IPS-NIHi7 (cell line): ENCODE results near the gene DOK3.

Experiments used
- DNase-seq: peaks from one replicate; pipeline ENCODE4 v3.0.0; 2012; ENCODE audit warnings: mixed read lengths; ENCODE audit errors: extremely low spot score

The DOK3 gene

DNA sequence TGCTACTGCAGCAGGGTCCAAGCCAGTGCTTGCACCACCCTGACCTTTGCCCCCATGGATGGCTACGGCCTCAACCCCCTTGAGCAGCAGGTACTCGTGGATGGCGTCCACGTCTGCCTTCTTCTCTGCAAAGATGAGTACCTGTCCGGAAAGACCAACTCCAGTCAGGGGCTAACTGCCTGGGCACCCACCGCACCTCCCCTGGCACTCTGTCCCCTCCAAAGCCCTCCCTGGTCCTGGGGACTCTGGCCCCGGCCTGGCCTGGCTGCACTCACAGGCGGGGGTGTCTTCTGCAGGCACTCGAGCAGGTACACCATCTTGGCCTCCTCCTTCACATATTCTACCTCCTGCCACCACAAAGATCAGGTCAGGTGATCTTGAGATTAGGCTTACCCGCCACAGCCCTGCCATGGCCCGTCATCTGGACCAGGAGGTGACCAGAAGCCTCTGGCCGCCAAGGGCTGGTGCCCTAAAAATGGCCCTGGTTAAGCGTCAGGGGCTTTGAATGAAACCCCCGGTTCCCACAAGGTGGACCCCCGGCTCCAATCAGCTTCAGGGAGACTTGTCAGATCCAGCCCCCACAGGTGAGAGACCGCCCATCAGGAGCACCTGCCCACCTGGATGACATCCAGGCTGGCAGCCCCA, 3.2 kb upstream of the DOK3 start:
- DNase-seq = no peak

DNA sequence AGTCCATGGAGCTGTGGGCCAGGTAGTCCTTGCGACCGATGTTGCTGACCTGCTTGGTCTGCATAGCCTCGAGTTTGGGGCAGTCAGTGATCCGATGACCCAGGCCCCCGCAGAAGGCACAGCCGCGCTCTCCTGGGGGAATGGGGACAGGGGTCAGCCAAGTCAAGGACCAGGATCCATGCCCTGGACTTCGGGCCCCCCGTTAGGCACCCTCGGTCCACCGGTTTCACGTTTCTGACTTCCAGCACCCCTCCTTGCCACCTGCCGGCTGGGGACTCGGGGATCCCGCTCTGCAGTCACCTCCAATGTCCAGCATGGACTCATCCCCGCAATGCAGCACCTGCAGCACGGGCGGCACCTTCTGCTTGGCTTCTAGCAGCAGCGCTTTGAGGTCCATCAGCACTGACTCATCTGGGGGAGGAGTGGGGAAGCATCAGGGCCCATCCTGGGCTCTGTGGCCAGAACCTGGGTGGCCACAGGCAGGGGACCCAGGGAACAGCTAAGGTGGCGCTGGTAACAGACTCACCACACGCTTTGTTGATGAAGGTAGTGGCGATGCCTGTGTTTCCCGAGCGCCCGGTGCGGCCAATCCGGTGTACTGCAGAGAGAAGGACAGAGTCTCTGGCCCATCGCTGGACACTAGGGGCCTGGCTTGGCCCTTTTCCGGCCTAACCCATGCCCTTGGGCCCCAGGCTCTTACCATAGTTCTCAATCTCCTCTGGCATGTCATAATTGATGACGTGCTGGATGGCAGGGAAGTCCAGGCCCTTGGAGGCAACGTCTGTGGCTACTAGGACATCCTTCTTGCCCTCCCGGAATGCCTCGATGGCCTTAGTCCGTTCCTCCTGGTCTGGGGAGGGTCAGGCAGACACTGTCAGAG, 2.4 kb upstream of the DOK3 start:
- DNase-seq = no peak

DNA sequence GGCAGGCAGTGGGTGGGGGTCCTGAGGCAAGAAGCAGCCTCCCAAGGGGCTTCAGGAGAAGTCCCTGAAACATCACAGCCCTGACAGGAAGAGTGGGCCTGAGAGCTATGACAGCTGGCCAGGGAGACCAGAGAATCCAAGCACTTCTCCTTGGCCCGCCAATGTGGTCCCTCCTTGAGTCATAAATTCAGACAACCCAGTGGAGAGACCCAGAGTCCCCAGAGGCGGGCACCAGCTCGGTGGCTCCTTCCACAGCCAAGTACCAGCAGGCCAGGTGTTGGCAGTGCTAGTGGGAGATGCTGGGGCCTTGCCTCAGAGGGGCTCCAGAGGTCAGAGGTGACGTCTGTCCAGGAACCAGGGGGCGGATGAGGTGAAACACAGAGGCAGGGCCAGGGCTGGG, 1.6 kb upstream of the DOK3 start:
- DNase-seq = no peak

DNA sequence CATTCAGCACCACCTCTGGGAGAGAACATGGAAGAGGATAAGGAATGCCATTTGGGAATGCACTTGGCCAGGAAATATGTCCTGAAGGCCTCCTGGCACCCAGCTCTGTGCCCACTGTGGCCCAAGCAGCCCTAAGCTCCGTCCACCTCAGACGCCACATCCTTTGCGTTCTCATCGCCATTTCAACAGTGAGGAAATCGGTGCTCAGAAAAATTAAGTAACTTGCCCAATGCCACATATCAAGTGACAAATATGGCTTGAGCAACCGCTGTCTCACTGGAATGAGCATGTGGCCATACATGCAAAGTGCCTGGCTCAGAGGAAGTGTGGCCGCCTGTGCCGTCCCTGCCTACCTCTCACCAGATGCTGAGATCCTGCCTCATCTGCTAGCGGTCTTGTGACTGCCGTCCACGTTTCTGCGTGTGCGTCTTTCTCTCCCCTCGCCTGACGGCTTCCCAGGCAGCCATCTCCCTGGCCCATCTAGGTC, 984 bp upstream of the DOK3 start:
- DNase-seq = no peak

DNA sequence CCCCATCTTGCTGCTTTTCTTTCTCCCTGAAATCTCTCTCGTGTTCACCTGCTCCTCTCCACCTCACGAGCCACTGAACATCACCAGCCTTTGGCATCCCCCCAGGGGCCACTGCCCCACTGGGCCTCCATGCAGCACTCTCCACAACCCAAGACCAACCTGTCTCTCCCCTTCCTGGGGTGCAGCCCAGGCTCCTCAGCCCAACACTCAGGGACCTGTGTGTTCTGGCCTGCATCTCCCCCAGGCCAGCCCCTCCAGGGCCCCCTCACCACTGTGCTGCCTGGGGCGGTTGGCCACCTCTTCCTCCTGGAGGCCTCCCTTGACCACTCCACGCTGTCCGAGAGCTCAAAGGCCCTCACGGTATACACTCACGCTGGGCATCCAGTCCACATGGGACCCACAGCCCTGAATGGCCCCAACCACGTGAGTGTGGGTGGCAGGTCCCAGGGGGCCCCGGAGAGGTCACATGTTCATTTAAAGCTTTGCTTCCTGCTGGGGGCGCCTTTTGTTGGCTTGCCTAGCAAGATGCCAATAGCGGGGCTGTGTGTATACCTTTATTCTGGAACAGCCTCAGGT, 453 bp upstream of the DOK3 start:
- DNase-seq = no peak

DNA sequence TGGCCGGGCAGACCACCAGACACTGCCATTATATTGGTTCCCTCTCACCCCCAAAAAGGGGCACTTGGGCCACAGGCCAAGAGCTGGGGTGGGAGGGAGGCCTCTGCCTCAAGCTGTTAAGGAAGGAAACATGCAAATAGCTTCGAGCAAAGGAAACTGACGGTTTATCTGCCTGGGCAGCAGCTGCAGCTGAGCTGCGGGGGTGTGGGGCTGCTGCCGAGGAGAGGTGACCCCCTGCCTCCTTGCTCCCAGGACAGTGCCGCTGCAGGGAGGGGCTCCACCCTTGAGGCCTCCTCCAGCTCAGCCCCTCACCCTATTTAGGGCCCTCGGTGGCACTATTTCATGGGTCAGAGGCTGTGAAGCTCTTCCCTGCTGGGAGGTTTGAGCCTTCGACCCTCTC, 789 bp downstream of the DOK3 start:
- DNase-seq = no peak

DNA sequence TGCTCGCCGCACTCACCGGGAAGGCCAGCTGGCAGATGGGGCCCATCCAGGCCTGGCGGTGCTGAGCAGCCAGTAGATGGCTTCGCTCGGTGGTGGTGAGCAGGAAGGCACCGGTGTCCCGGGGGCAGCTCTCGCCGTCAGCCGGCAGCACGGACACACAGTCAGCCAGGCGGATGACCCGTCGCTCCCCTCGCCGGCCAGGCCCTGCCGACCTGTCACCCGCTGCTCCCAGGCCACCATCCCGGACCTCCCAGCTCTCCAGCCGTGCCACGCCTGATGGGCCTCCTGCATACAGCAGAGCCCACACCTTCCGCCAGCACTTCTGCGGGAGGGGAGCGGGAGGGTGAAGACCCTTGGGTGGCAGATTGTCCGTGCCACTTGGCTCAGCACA, 1.4 kb downstream of the DOK3 start:
- no peak for DNase-seq

DNA sequence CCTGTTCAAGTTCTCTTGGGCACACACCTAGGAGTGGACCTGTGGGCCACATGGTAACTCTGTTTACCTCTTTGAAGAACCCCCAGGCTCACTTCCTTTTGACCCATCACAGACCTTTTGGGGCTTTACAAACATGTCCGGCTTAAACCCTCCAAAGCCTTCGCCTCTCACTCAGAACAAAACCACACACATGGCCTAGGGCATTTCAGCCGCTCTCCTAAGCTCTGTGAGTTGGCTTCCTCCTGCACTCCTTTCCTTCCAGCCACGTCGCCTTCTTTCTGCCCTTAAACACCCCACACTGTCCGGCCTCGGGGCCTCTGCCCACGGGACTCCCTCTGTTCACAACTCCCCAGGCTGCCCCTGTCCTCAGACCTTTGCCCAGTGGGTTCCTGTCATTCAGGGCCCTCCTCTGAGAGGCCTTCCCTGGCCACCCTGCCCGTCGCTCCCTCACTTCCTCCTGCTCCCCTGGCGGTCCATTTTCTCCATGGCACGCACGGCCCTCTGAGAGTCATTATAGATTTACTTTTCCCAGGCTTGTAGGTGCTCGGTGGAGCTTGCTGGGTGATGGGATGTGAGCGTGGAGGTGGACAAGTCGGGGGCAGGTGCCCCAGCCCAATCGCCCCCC, 1.9 kb downstream of the DOK3 start:
- DNase-seq = no peak

DNA sequence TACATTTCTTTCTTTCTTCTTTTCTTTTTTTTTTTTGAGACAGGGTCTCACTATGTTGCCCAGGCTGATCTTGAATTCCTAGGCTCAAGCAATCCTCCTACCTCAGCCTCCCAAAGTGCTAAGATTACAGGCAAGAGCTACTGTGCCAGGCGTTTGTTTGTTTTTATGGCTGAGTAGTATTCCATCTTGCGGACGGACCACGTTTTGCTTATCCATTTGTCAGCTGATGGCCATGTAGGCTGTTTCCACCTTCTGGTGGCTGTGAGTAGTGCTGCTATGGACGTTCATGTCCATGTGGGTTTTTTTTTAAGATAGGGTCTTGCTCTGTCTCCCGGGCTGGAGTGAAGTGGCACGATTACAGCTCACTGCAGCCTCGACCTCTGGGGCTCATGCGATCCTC, 2.5 kb downstream of the DOK3 start:
- no peak for DNase-seq

DNA sequence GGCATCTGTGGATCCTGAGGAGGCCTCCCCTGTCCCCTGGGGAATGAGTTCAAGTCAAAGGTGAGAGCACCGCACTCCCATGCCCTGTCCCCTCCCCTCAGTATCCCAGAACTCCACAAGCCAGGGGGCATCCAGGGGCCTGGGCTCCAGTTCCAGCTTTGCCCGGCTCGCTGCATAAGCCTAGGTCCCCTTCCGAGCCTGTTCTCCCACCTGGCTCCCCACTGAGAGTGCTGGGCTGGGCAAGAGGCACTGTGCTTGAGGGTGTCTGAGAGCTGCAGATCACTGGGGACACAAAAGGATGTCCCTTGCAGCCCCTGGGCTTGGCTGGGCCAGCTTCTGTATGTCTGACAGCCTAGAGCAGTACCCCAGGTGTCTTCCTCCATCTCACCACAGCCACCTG, 4.6 kb downstream of the DOK3 start:
- no peak for DNase-seq

DNA sequence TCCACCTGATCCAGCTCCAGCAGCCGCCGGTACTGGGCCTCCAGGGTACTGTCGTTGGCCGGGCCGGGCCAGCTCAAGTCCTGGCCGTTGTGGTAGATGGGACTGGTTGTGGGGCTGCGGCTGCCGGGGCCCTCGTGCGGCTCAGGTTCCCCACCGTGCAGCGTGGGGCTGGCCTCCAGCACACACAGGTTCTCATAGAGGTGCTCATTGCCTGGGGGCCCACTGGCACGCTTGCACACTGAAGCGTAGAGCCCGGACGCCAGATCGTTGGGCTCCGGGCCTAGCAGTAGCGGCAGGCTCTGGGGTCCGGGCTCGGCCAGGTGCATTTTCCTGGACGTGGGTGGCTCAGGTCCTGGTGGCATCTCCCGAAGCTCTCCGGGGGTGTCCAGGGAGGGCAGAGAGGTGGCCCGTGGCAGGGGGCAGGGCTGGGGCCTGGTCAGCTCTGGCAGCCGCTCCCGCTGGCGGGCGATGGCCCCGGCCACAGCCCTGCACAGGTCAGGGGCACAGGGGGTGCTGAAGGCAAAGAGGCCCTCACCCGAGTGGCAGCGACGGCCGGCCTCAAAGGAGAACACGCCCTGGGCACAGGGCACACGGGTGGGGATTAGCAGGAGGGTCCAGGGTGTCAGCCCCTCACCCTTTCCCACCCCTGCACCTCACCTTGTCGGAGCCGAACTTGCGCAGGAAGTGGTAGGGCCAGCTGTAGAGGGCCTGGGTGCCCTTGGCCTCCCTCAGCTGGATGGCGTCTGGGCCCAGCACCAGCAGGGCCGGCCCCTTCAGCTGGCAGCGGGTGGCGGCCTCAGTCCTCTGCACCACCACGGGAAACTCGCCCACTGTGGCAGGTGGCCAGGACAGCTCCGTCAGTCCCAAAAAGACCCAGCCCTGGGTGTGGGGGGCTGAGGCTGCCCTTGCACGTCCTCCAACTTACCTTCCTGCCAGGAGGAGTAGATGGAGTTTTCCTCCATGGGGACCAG, 5.3 kb downstream of the DOK3 start:
- DNase-seq = no peak

DNA sequence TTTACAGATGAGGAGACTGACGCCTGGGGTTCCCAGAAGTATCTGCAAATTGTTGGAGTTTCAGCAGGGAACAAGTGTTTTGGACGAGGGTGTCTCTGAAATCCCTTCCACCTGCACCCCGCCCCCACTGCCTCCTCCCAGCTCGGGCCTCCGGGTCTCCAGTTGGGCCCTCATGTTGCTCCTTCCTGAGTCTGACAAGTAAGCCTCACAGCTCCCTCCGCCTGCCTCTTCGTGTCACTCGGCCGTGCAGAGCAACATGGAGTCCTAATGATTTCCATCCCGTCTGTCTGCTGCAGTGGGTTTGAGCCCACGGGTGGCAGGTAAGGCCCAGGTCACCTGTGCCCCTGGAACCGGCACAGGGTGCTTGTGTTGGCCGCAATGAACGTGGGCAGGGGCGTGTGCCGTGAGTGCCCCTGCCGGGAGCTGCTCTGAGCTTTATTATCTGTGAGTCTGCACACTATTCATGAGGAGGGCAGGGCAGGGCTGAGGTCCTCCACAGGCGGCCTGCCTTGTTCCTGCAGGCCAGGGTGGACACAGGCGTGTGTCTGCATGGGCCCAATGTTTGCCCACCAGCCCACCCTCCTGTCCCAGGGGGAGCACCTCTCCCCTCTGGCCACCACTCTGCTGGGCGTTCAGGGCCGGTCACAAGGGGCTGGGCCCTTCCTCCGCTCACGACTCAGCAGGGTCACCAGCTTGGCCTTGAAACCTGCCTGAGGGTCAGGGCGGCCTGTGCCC, 6.1 kb downstream of the DOK3 start:
- DNase-seq = no peak

DNA sequence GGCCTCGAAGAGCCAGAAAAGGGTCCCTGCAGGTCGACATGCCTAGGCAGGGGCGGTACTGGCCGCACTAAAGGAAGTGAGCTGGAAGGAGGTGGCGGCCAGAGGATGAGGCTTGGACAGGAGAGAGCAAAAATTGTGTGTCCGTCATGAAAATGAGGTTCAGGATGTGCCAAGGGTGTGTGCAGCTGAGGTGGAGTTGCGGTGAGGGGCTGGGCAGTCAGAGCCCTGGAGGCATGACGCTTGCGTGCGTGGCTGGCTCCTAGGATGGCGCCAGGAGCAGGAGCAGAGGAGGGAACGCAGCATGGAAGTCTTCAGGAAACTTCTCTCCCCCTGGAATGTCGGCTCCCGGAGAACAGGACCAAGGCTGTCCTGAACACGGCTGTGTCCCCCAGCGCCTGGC, 6.7 kb downstream of the DOK3 start:
- DNase-seq = no peak

DNA sequence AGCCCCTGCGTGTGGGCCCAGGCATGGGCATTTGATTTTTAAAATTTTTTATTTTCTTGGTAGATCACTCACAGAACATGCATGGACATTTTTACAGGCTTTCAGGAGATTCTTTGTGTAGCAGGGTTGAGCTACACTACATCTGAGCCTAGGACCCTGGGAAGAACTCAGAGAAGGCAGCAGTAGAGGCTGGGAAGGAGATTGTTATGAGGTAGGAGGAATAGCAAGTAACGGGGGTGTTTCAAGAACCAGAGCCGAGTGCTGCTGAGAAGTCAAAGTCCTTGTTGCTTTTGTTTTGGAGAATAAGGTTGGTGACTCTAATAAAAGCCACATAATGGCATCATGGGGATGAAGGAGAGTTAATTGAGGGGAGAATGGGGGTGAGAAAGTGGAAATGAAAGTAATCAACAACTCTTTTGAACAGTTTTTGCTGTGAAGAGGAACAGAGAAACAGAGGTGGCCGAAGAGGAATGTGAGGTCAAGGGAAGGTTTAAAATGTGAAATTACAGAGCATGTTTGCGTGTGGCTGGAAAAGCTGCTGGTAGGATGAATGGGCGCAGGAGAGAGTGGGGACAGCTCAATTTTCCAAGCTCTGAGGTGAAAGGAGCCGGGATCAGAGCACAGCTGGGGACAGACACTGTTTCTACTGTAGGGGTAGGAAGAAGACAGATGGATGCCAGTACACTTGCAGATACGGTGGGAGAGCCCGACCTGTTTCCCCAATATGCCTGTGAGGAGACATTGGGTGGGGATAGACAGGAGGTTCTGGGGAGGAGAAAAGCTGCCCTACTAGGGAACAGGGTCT, 7.5 kb downstream of the DOK3 start:
- DNase-seq = no peak

DNA sequence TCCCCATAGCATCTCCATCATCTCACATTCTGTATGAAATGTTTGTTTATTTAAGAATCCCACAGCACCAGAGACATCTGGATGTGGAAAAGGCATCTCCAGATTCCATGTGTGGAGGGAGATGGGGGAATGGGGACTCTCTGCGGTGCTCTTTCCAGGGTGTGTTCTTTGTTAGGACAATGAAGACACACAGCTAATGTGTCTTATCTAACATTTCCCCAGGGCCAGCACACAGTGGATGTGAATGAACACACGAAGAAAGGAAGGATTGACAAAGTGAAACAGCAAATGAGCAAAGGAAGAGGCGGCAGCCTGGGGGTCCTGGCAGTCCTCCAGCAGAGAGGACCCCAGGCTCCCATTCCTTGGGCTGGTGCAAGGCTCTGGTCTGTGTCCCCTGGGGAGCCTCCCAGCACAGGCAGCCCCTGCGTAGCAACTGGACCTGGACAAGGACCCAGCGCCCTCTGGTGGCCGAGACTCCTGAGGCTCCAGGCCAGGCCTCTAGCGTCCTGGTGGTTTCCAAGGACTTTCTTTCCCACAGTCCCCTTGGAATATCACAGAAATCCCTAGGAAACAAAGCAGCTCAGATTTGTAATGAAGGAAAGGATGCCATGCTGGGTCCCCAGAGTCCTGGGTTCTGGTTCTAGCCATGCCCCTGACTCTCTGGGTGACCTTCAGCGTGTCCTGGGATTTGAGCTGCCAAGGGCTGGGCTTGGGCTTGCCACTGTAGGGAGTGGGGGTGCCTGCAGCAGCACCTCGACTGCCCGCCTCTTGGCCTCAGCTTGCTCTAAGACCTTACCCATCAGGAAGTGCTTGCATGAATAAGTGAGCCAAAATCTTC, 8.7 kb downstream of the DOK3 start:
- peak; percentile 88 for DNase-seq

DNA sequence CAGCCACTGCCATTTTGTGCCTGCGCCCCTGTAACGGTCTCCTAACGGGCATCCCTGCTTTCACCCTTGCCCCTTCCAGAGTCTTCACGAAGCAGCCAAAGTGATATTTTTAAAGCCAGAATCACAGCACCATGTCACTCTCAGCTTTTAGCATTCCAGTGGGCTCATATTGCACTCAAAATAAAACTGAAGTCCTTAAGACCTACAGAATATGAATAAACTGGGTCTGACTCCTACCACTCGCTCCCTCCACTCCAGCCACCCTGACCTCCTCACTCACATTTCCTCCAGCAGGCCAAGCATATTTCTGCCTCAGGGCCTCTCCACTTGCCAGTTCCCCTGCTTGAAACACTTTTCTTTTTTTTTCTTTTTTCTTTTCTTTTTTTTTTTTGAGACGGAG, 9.8 kb downstream of the DOK3 start:
- no peak for DNase-seq

DNA sequence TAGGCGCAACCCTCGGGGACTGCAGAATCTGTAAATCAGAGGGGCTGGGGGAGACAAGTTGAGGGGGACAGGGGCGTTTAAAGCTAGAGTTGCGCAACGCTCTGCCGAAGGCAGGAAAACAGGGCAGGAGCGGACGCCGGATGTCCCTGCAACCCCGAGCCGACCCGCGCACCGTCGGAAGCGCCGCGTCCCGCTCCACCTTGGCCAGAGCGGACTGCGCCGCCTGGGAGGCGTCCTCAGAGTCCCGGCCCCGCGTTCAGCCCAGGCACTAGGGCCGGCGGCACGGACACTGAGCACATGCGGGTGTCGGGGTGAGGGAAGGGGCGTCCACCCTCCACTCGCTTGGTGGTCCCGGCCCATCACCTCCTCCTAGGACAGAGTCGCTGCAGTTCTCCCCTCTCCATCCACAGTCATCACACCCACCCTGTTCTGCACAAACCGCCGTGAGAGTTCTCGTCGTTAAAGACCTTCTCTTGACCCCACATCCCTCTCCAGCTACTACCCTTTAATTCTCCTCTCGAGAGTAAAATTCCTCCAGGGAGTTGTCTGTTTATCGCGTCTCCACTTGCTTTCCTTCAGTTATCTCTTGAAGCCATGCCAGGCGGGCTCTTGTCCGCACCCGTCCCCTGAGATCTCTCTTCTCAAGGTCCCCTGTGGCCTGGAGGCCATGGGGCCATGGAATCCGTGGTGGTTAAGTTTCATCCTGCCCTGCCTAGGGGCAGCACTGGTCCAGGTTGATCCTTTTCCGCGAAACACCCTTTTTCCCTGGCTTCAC, 11.4 kb downstream of the DOK3 start:
- DNase-seq = no peak
